Hematopoietic multipotent progenitor cell treated with erythropoietin and hydrocortisone succinate and interleukin-3 and kit ligand, for 17 days (in vitro differentiated cells): ENCODE results near the gene ALDH16A1.

Experiments used
- DNase-seq: peaks from one replicate; pipeline ENCODE4 v3.0.0-alpha.2; 2015; ENCODE audit warnings: low spot score

The ALDH16A1 gene

GRCh38 chr19:49514151-49514550, 61.1 kb downstream of the ALDH16A1 start:
- DNase-seq, result no peak

DNA sequence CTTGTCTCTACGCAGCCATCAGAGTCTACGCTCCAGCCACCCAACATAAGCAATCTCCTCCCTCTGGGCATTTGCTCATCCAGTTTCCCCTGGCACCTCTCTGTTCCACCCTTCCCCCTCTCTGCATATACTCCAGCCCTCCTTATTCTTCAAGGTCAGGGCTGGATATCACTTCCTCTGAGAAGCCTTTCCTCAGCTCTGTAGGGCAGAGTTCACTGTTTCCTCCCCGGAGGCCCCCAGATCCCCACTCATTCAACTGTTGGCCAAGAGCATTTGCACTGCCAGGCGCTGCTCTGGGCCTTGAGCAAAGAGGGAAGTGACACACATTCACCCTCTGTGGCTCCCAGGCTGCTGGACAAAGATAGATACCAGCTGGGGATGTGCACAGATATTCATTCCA, 62.7 kb downstream of the ALDH16A1 start:
- no peak for DNase-seq

DNA sequence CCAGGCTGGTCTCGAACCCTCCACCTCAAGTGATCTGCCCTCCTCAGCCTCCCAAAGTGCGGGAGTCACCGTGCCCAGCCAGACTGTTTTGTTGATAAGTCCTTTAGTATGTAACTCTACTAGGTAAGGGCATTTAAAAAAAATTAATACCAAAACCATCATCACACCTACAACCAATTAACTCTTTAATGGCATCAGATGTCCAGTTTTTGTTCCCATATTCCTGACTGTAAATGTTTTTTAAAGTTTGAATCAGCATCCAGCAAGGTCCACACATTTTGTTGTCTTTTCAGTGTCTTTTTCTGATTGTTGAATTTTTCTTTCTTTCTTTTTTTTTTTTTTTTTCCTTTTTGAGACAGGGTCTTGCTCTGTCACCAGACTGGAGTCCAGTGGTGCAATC, 65.0 kb downstream of the ALDH16A1 start:
- DNase-seq, result no peak
